ENCODE results near the gene KREMEN1.

Gene KREMEN1

GRCh38 chr22:29214232-29214631 lies 141.4 kb downstream of the KREMEN1 start:
- H3K9me3 Mint-ChIP-seq, result no peaks in the 10 kb centered on the region

GRCh38 chr22:29215012-29215860 lies 142.4 kb downstream of the KREMEN1 start:
- CTCF ChIA-PET, result interaction anchor here (0.6 kb wide), 1 partner anchor 62 kb away, joined by 4 read pairs; no protein-coding TSS in a partner anchor
- peaks cover 29% of the 10 kb centered on the region for H3K27me3 Mint-ChIP-seq

More at GRCh38 chr22:29214232-29214631, 141.4 kb downstream of the KREMEN1 start:
- Mint-ChIP-seq H3K4me3 (no peak overlapping the region), H3K36me3 (no peaks in the 10 kb centered on the region), H3K4me1 (no peaks in the 10 kb centered on the region), H3K27me3 (peaks cover 32% of the 10 kb centered on the region), H3K27ac (no peak overlapping the region)
- CTCF ChIA-PET, result interaction anchor here (0.6 kb wide), 1 partner anchor 329 kb away, joined by 3 read pairs; no protein-coding TSS in a partner anchor
- no peak for DNase-seq

GRCh38 chr22:29216011-29216872 lies 143.4 kb downstream of the KREMEN1 start:
- DNase-seq, result no peak
- H3K27me3 Mint-ChIP-seq, result peaks cover 36% of the 10 kb centered on the region
- CTCF ChIA-PET, result no interaction called here

More at GRCh38 chr22:29215012-29215860, 142.4 kb downstream of the KREMEN1 start:
- H3K27ac Mint-ChIP-seq, result no peak overlapping the region
- no peaks in the 10 kb centered on the region for H3K4me1 Mint-ChIP-seq
- H3K36me3 Mint-ChIP-seq, result no peaks in the 10 kb centered on the region
- no peaks in the 10 kb centered on the region for H3K9me3 Mint-ChIP-seq
- no peak for DNase-seq
- no peak overlapping the region for H3K4me3 Mint-ChIP-seq

GRCh38 chr22:29216873-29217666 lies 144.2 kb downstream of the KREMEN1 start:
- Mint-ChIP-seq H3K4me1 (no peaks in the 10 kb centered on the region), H3K4me3 (no peak overlapping the region), H3K9me3 (no peaks in the 10 kb centered on the region), H3K27me3 (peaks cover 34% of the 10 kb centered on the region), H3K36me3 (no peaks in the 10 kb centered on the region), H3K27ac (no peak overlapping the region)
- no peak for DNase-seq
- CTCF ChIA-PET, result no interaction called here

More at GRCh38 chr22:29216011-29216872, 143.4 kb downstream of the KREMEN1 start:
- Mint-ChIP-seq H3K9me3 (no peaks in the 10 kb centered on the region), H3K4me1 (no peaks in the 10 kb centered on the region), H3K27ac (no peak overlapping the region), H3K4me3 (no peak overlapping the region), H3K36me3 (no peaks in the 10 kb centered on the region)

All from activated naive CD4-positive, alpha-beta T cell treated with anti-CD3 and anti-CD28 coated beads, Interleukin-2, amount 10 ng/mL, durations not matched to agents 7 days and 5 days (primary cell).